Measurements from ENCODE around the gene NOL11. TPM values are rescaled to one million over a fixed set of nuclear protein-coding genes. Genes with fewer than 3 reads are reported as not detected.
"Not testable (repeated sequence)": the region's sequence is repeated elsewhere in the genome, so short reads cannot be mapped to it uniquely, and the experiment has no call there.

NOL11 gene
- total RNA-seq, 1 donor from 2014 or later = 52.0 TPM

- DNase-seq (ENCODE audit: low spot score) = no peak
Observed at GRCh38 chr17:67708378-67708777, 9.4 kb upstream of the NOL11 start.

- no peak for DNase-seq (ENCODE audit: low spot score)
Observed at GRCh38 chr17:67711916-67712315, 5.8 kb upstream of the NOL11 start.

GRCh38 chr17:67712375-67712774 is 5.4 kb upstream of the NOL11 start:
- no peak for DNase-seq (ENCODE audit: low spot score)

GRCh38 chr17:67713169-67713568 is 4.6 kb upstream of the NOL11 start:
- no peak for DNase-seq (ENCODE audit: low spot score)

GRCh38 chr17:67716405-67716798 is 1.3 kb upstream of the NOL11 start:
- DNase-seq (ENCODE audit: low spot score) = no peak

GRCh38 chr17:67717192-67717623 is 528 bp upstream of the NOL11 start:
- DNase-seq (ENCODE audit: low spot score) = no peak

GRCh38 chr17:67718325-67718941 is 697 bp downstream of the NOL11 start:
- no peak for DNase-seq (ENCODE audit: low spot score)

GRCh38 chr17:67725373-67725791 is 7.6 kb downstream of the NOL11 start:
- DNase-seq (ENCODE audit: low spot score) = no peak

GRCh38 chr17:67725807-67726206 is 8.1 kb downstream of the NOL11 start:
- no peak for DNase-seq (ENCODE audit: low spot score)

GRCh38 chr17:67727152-67728039 is 9.7 kb downstream of the NOL11 start:
- not testable (repeated sequence) for DNase-seq (ENCODE audit: low spot score)

- DNase-seq (ENCODE audit: low spot score) = no peak
Observed at GRCh38 chr17:67729903-67730302, 12.2 kb downstream of the NOL11 start.

GRCh38 chr17:67730731-67731130 is 13.0 kb downstream of the NOL11 start:
- no peak for DNase-seq (ENCODE audit: low spot score)

GRCh38 chr17:67733449-67733848 is 15.7 kb downstream of the NOL11 start:
- DNase-seq (ENCODE audit: low spot score) = no peak

GRCh38 chr17:67737145-67737544 is 19.4 kb downstream of the NOL11 start:
- no peak for DNase-seq (ENCODE audit: low spot score)

GRCh38 chr17:67742025-67742424 is 24.3 kb downstream of the NOL11 start:
- DNase-seq (ENCODE audit: low spot score) = no peak

GRCh38 chr17:67746704-67747571 is 29.2 kb downstream of the NOL11 start:
- DNase-seq (ENCODE audit: low spot score) = no peak

GRCh38 chr17:67747681-67748235 is 30.0 kb downstream of the NOL11 start:
- DNase-seq (ENCODE audit: low spot score) = no peak

GRCh38 chr17:67750067-67750466 is 32.3 kb downstream of the NOL11 start:
- no peak for DNase-seq (ENCODE audit: low spot score)

GRCh38 chr17:67751101-67752074 is 33.7 kb downstream of the NOL11 start:
- no peak for DNase-seq (ENCODE audit: low spot score)

GRCh38 chr17:67752160-67752559 is 34.4 kb downstream of the NOL11 start:
- DNase-seq (ENCODE audit: low spot score) = not testable (repeated sequence)

- DNase-seq (ENCODE audit: low spot score) = no peak
Observed at GRCh38 chr17:67753026-67753425, 35.3 kb downstream of the NOL11 start.
